NCI-H2227 (cell line): Measurements from ENCODE around the gene NDUFB5.
A peak's percentile ranks its signal among the peaks of the same experiment; 100 is the strongest.

ENCODE experiments used
- DNase-seq: peaks from one replicate; lab custom pipeline; 2025; ENCODE audit not compliant: unreplicated experiment; lab: John Stamatoyannopoulos, UW

The NDUFB5 gene

GRCh38 chr3:179604321-179605078 is at the start of gene NDUFB5, which contains the start of gene MRPL47:
Gene NDUFB5 (plus strand): TSS chr3:179604794. CDS start chr3:179604816, 22 bp downstream.
Gene MRPL47 (minus strand): TSS chr3:179604638. CDS start chr3:179604624, 14 bp downstream.
- peak; percentile 96 for DNase-seq

DNA sequence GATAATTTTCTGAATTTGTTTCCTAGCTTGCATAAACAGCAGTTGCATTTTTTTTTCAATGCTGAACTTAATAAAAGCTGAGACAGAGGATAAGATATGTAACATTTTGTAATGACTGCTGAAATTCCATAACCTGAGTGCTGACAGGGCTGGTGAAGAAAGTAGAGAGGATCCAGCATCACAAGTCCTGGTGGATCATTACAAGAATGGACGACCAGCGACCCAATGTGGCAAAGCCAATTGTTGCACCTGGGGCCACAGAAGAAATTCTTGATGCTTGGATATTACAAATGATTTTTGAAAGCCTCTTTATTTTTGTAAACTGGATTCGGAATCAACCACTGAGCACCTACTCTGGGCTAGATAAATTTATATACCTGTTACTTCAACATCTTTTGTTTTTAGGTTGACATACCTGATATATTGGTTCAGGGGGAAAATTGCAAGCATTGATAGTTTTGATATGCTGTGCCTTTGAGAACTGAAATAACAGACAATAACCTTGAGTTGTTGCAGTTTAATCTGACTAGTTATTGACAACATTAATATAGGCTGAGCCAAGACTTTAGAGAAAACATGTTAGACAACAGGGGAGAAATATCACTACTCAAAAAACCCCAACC is 45.7 kb upstream of the NDUFB5 start:
- peak; percentile 75 for DNase-seq

DNA sequence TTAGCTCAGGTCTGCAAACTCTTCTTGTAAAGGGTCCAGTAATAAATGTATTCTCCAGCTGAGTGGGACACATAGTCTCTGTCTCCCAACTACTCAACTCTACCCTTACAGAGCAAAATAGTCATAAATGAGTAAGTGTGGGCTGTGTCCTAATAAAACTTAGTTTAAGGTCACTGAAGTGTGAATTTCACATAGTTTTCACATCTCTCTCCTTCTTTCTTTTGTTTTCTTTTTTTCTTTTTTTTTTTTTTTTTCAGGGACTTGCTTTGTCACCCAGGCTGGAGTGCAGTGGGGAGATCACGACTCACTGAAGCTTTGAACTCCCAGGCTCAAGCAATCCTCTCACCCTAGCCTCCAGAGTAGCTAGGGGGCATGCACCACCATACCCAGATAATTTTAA is 43.8 kb upstream of the NDUFB5 start:
- DNase-seq, result no peak

- DNase-seq, result peak; percentile 99
These were observed 41.9 kb upstream of the NDUFB5 start, which contains the start of gene ACTL6A for GRCh38 chr3:179562591-179563270. Gene ACTL6A (plus strand): TSS chr3:179562926. CDS start chr3:179563093, 167 bp downstream.

GRCh38 chr3:179563271-179563783 is 41.3 kb upstream of the NDUFB5 start:
- DNase-seq, result peak; percentile 79

DNA sequence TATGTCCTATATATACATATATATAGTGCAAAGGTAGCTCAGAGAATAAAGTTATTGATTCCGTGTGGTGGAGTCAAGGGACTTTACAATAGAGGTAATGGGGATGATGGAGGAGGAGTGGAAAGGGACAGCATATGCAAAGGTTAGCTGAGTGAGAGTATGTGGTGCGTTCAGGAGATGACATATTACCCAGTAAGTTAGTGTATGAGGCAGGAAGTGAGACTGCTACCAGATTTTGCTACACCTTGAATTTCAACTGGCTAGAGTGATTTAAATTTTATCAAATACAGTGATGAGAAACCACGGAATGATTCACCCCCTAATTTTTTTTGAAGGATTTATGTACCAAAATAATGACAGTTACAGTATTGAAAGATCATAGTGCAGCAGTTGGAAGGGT is 39.1 kb upstream of the NDUFB5 start:
- no peak for DNase-seq

GRCh38 chr3:179580992-179581391 is 23.6 kb upstream of the NDUFB5 start:
- DNase-seq, result no peak

DNA sequence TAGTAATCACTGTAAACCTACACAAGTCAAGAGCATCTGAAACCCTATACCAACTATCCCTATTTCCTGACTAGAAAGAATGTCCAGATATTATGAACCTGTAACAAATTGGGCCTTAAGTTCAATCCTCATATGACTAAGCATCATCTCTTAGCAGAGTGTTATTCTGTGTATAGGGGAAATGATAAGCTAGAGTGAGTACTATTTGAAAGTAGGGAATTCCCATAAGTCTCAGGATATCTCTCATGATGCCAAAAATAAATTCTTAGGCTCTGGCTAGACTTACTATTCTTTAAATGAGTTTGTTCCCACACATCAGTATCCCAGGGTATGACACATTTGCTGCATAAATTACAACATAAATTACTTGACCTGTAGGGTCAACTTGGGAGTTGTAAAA is 15.5 kb upstream of the NDUFB5 start:
- DNase-seq, result no peak

DNA sequence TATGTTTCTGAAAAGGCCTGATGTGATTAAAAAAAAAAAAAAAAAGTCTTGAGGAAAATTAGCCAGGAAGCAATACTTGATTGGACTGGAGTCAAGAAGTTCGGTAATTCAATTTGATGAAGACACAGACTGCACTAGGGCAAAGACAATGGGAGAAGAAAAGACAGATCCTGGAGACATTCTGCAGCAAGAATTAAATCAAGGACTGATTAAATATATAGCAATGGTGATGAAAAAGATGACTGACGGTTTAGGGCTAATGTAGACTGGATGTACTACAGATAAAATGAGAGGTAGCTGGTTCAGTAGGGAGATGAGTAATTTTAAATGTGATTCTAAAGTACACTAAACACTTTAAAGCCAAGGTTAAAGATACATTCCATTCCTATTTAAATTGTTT is 13.9 kb upstream of the NDUFB5 start:
- DNase-seq, result no peak

- no peak for DNase-seq
These were observed 13.3 kb upstream of the NDUFB5 start for GRCh38 chr3:179591313-179591712.

DNA sequence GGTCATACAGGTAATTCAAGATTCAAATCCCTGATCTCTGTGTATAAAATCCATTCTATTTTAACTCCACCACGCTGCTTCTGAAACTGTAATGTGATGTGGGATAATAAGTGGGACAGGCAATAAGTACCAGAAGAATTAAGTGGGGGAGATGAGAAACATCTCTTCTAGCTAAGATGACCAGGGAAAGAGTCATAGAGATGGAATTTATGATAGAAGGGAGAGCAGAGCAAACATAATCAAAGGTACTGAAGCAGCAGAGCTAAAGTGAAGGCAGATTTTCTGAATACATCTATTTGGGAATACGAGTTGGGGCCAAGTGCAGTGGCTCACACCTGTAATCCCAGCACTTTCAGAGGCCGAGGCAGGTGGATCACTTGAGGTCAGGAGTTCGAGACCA is 5.1 kb upstream of the NDUFB5 start:
- no peak for DNase-seq

DNA sequence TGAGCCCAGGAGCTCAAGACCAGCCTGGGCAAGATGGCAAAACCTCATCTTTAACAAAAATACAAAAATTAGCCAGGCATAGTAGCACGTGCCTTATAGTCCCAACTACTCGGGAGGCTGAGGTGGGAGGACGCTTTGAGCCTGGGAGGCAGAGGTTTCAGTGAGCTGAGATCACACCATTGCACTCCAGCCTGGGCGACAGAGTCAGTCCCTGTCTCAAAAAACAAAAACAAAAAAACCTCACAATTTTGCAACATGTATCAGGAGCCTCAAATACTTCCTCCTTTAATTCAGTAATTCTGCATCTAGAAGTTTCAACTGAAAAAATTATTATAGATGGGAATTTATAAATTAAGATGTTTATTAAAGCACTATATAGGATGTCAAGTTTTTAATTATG is 1.3 kb upstream of the NDUFB5 start:
- no peak for DNase-seq

DNA sequence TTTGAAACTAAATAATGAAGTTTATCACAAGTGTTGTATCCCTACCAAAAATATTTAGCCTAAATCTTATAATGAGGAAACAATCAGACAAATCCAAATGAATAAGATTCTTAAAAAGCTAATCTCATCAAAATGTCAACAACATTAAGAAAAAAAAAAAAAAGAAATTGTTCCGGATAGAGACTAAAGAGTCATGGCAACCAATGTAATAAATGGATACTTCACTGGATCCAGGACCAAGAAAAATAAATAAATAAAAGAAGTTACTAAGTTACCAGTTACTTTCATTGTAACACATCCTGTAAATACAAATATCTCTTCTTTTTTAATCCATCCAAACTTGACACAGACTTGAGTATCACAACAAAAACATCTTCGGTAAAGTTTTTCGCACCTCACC is 763 bp upstream of the NDUFB5 start:
- no peak for DNase-seq

DNA sequence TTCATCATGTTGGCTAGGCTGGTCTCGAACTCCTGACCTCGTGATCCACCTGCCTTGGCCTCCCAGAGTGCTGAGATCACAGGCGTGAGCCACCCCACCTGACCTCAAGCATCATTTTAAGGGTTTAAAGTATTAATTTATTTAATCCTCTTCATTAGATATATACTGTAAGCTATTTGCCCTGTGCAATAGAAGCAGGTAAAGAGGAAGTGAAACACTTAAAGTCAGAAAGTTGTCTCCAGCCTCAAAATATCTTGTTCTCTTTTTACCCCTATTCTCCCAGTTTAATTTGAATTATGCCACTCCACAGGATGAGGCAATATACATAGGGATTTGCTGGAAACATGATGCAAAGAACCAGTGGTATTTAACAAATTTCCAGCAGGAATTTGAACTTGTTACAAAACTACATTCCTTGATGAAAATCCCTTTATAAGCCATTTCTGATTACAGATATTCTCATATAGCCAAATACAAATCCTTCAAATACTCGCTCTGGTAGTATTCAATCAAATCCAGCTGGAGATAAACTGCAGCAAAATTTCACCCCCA is 2.0 kb downstream of the NDUFB5 start:
- no peak for DNase-seq

GRCh38 chr3:179608931-179609720 is 4.5 kb downstream of the NDUFB5 start:
- peak; percentile 11 for DNase-seq

DNA sequence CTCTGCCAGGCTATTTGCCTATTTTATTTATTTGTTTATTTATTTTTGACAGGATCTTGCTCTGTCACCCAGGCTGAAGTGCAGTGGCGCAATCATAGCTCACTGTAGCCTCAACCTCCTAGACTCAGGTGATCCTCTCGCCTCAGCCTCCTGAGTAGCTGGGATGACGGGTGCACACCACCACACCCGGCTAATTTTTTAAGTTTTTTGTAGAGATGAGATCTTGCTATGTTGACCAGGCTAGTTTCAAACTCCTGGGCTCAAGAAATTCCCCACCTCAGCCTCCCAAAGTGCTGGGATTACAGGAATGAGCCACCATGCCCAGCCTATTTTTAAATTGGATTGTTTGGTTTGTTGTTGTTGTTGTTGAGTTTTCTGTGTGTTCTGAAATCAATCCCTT is 5.5 kb downstream of the NDUFB5 start:
- DNase-seq, result no peak

GRCh38 chr3:179613807-179614206 is 9.2 kb downstream of the NDUFB5 start:
- no peak for DNase-seq

DNA sequence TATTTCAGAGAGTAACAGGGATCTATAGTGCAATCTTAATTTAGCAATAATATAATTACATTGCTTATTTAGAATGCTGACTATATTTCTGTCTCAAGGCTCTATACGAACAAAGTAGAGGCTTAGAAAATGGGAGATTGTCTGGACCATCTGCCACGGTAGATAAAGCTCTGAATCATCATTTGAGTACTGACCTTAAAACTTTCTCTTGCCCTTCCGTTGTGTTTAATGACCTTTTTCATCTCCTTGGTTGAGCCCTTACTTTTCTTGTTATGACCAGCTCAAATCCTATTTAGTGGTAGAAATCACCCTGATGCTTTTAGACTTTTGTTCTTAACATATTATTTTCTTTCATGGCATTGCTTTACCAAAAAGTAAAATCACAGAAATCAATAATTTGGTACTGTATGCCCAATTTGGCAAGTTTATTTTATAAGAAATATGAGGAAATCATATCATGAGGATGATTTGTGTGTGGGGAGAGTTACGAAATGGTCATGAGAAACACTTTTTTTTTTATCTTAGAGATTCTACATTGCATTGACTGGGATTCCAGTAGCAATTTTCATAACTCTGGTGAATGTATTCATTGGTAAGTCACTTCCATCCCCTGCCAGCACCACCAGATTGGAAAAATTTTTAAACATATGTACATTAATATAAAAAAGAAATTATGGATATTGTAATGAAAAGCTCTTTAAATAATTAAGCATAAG is 11.0 kb downstream of the NDUFB5 start:
- no peak for DNase-seq

DNA sequence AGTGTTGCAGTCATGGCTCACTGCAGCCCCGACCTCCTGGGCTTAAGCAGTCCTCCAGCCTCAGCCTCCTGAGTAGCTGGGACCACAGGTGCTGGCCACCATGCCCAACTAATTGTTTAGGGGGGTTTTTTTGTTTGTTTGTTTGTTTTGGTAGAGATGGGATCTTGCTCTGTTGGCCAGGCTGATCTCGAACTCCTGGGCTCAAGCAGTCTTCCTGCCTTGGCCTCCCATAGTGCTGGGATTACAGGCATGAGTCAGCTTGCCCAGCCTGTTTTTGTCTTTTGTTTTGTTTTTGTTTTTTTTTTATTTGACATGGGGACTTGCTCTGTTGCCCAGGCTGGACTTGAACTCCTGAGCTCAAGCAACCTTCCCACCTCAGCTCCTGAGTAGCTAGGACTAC is 17.4 kb downstream of the NDUFB5 start:
- DNase-seq, result no peak

GRCh38 chr3:179624451-179624850 is 19.9 kb downstream of the NDUFB5 start:
- DNase-seq, result no peak
